NCI-H128 (cell line): ENCODE measurements around the gene ROCK2.

Experiments used
- DNase-seq: peaks from one replicate; lab custom pipeline; 2025; ENCODE audit not compliant: unreplicated experiment; lab: John Stamatoyannopoulos, UW

The ROCK2 gene

DNA sequence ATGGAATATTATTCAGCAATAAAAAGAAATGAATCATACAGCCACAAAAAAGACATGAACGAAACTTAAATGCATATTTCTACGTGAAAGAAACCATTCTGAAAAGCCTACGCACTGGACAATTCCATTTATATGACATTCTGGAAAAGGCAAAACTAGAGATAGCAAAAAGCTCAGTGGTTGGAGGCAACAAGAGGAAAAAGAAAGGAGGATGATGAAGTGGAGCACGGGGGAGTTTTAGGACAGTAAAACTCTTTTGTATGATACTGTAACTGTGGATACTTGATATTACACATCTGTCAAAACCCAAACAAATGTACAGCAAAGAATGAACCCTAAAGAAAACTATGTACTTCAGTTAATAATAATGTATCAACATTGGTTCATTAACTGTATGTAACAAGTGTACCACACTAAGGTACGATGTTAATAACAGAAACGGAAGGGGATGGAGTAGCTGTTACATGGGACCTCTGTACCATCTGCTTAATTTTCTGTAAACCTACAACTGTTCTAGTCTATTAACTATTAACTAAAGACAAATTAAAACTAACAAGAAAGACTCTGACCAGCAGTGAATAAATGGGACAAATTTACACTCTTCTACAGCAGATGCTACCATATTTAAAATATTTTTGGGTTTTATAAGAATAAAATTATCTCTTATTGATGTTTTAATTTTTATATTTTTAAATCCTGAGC is 31.5 kb downstream of the ROCK2 start:
- no peak for DNase-seq

DNA sequence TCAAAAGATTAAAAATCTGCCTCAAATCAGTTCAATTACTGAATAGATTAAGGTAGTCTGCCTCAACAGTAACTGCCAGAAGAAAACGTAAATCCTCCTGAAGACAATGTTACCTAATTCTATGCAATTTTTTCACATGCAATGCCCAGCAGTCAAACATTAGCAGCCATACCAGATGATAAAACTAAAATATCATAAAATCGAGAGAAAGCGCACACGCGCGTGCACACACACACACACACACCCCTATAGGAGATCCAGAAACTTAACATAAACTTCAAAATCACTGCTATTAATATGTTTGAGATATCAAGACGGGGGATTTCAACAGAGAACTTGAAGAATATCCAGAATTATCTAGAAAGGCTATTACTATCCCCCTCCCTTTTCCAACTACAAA is 32.9 kb downstream of the ROCK2 start:
- no peak for DNase-seq

DNA sequence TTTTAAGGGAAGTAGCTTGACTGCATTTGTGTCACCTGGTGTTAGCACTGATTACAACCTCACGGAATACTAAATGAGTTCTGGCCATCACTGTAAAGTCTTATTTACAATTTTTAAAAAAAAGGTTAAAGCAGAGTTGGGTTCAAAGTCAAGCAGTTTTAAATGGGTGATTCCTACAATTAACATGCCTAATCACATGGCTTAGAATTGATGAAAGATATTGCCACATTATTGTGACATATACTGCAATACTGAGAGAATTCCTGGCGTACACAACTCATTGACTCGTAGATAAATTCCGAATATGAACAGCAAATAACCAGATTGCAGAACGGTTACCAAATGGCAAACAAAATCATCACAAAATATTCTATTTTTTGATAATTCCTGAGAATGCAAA is 34.2 kb downstream of the ROCK2 start:
- no peak for DNase-seq

DNA sequence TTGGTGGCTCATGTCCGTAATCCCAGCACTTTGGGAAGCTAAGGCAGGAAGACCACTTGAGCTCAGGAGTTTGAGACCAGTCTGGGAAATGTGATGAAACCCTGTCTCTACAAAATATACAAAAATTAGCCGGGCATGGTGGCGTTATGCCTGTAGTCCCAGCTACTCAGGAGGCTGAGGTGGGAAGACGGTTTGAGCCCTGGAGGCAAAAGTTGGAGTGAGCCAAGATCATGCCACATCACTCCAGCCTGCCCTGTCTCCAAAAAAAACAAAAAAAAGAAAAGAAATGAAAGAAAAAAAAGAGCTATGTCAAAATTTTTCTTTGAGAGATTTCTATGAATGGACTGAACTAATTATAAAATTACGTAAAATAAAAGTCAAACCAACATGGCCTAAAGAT is 34.7 kb downstream of the ROCK2 start:
- DNase-seq, result no peak

DNA sequence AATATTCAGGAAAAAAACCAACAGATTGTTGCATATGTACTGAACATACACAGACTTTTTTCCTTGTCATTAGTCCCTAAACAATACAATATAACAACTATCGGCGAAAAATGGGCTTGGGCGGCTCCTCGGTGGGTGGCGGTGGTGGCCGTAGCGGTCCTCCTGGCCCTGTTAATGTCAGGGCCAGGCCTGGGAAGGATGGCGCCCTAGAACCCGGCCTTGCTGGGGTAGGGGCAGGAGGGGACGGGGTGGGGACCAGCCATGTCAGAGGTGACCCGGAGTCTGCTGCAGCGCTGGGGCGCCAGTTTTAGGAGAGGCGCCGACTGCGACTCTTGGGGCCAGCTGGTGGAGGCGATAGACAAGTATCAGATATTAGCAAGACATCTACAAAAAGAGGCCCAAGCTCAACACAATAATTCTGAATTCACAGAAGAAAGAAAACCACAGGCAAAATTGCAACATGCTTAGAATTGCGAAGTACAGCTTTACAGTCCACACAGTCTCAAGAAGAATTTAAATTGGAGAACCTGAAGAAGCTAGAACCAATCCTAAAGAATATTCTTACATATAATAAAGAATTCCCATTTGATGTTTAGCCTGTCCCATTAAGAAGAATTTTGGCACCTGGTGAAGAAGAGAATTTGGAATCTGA is 36.5 kb downstream of the ROCK2 start:
- no peak for DNase-seq

DNA sequence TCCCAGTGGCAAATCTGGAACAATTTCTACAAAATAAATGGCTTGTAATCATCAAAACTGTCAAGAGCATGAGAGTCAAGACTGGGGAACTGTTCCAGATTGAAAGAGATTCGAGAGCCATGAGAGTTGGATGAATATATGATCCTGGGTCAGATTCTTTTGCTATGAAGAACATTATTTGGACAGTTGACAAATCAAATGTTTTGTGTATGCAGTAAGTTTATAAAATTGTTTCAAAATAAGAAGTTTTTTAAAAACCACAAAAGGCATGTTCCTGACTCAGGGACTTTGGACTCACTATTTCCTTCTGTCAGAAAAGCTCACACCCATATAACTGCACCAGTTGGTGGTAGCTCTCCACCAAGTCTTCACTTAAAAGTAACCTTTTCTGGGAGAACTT is 38.5 kb downstream of the ROCK2 start:
- DNase-seq, result no peak

DNA sequence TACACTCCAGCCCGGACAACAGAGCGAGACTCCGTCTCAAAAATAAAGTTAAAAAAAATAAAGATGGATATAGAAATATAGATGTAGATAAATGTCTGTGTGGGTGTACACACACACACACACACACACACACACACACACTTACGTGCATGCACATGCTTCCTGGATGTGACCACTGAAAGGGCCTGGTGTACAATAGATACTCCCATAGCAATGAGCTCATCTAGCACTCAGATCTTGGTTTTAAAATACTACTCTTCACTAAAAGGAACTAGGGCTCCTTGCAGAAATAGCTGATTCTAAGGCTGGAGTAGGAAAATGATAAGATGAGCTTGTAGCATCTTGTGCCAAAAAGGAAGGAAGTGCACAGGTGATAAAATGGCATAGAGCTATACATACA is 39.1 kb downstream of the ROCK2 start:
- no peak for DNase-seq

DNA sequence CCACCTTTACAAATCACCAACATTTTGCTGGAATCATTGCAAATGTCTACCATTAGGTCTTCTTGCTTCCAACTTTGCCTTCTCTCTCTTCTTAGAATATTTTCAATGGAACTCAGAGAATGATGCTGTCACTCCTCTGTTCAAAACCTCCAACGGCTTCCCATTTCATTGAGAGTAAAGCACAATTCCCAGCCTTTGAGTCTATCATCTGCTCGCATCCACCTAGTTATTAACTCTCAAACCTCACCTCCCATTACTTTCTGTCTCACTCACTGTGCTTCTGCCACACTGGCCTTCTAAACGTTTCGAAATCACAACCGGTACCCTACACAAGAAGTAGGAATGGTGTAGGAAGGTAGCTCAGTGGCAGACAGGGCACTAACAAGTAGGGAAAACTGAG is 40.0 kb downstream of the ROCK2 start:
- DNase-seq, result no peak

DNA sequence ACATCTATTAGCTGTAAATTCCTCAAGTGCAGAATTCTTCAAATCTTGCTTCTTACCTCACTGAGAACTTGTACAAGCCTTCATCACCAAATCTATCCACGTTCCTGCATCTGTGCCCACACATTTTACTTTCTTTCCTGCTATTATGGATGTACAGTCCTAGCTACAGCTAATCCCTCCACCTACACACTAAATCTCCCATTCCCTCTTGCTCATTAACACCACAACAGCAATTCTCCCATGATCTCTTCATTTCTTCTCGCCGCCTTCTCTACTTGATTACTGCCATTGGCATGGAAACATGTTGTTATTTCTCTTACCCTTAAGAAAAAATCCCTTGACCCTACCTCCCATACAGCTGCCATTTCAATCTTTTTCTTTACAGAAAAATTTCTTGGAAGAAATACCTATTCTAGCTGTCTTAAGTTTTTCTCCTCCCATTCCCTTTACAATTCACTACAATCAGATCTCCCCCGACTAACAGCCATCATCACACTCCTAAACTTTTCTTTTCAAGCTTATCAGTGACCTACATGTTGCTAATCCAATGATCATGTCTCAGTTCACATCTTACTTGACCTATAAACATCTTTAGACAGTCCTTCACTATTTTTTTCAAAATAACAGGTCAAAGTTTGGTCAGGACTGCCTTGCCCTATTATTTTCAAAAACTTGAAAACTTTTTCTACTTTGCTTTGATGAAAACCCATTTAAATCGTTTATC is 41.0 kb downstream of the ROCK2 start:
- no peak for DNase-seq

DNA sequence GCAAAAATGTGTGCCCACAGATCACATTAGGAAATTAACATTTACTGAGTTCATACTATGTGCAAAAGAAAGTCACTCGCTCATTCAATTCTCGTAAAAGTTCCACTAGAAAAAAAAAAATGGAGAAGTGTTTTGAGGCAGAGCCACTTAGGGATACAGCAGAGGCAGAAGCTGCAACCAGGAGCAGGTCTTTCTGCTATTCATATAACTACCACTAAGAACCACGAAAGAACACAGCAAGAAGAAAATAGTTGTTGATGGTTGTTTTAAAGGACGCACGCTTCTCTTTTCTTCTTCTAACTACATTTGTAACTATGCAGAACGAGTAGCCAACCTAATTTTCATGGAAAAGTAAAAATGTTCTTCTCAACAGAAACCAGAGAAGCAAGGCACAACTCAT is 45.0 kb downstream of the ROCK2 start:
- no peak for DNase-seq

- DNase-seq, result no peak
These were observed 45.8 kb downstream of the ROCK2 start for GRCh38 chr2:11298592-11298991.

- DNase-seq, result no peak
These were observed 48.0 kb downstream of the ROCK2 start for GRCh38 chr2:11296401-11296800.

- no peak for DNase-seq
These were observed 51.8 kb downstream of the ROCK2 start for GRCh38 chr2:11292464-11293255.

GRCh38 chr2:11290713-11291112 is 53.7 kb downstream of the ROCK2 start:
- no peak for DNase-seq

DNA sequence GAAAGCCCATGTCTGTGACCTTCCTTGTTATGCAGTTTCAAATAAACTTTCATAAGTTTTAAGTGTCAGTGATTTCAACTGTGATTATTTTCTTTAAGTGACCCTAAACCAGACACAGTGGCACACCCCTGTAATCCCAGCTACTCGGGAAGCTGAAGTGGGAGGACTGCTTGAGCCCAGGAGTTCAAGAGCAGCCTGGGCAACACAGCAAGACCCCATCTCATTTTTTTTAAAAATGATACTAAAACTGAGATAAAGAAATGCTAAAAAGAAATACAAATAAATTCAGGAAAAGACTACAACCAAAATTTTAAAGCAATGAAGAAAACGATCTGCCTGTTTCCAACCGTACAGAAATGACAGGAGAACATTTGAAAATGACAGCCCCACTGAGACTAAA is 54.2 kb downstream of the ROCK2 start:
- DNase-seq, result no peak

DNA sequence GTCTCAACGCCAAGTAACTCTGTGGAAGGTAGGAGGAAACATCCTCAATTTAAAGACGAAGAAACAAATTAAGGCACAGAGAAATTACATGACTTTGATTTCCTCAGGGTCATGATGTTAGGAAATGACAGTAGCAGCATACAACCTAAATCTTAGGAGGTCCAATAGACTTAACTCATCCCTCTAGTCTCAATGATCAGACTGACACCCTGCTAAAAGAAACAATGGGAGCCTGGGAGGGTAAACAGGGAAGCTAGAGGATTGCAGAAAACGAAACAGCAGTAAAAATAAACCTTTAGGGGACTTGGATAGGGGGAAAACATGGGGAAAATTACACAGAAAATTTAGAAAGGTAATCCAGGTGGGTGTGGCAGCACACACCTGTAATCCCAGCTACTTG is 56.0 kb downstream of the ROCK2 start:
- DNase-seq, result no peak

GRCh38 chr2:11286749-11287148 is 57.7 kb downstream of the ROCK2 start:
- DNase-seq, result no peak

DNA sequence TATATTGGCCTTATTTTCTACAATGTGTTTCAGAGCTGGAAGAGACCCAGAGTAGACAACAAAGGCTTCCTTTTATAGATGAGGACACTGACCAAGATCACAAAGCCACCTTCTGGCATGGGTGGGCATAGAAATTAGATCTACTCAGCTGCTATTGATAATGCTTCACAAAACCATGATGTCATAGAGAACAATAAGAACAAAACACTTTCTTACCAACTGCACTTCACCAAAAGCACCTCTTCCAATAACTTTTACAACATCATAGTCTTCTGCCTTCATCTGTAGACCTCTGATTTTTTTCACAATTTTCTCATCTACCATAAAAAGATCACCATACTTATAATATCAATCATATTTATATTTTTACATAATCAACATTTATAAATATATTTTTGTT is 58.1 kb downstream of the ROCK2 start:
- DNase-seq, result no peak

GRCh38 chr2:11285499-11285898 is 58.9 kb downstream of the ROCK2 start:
- DNase-seq, result no peak

GRCh38 chr2:11281186-11281585 is 63.2 kb downstream of the ROCK2 start:
- no peak for DNase-seq

- DNase-seq, result no peak
These were observed 63.7 kb downstream of the ROCK2 start for GRCh38 chr2:11280713-11281112.

GRCh38 chr2:11279398-11279797 is 65.0 kb downstream of the ROCK2 start:
- no peak for DNase-seq
